MM.1S (cell line): Measurements from ENCODE around the gene PRR9.

ENCODE experiments used
- CTCF ChIP-seq: fragments of 300-600 bp; sonication (generic); IDR thresholded peaks from 2 replicates; pipeline ENCODE4 v1.5.1; 2016; ENCODE audit warnings: antibody characterized with exemption, low read length, mixed read lengths
- EZH2phosphoT487 ChIP-seq: fragments of 300-600 bp; sonication (generic); IDR thresholded peaks from 2 replicates; pipeline ENCODE4 v1.6.1; 2018; ENCODE audit warnings: antibody characterized with exemption, low read length

- TF ChIP-seq CTCF = no peak
- no peak for TF ChIP-seq EZH2phosphoT487
Measured at GRCh38 chr1:153246018-153246417, 28.6 kb downstream of the PRR9 start.
